Right ventricle myocardium inferior (tissue), 1 donor: ENCODE measurements around the gene LRRC8E. TPM values are rescaled to one million over a fixed set of nuclear protein-coding genes. Genes with fewer than 3 reads are reported as not detected.
"Not testable (repeated sequence)": the region's sequence is repeated elsewhere in the genome, so short reads cannot be mapped to it uniquely, and the experiment has no call there.

Source experiments
- ATAC-seq: fragments of 200-7000 bp; cut with Tn5 transposase; one replicate; pipeline ENCODE4 v1.9.1; 2020; ENCODE audit warnings: mild to moderate bottlenecking, moderate library complexity
- DNase-seq: peaks from one replicate; pipeline ENCODE4 v3.0.0; 2021; ENCODE audit errors: missing footprints
- intact Hi-C: fragments of 100-400 bp; cut with DNase I; formaldehyde crosslinking; loops from one replicate; pipeline ENCODE4 v1.11.0; 2022
- total RNA-seq: library from RNA; stranded (reverse); fragmentation: NEBNext Ultra II Directional; extraction: Animal tissue kit (Norgen Biotek cat#: 25700); gene quantifications from one replicate; pipeline ENCODE4 v1.2.1, GENCODE V29; 2021
- donor health status: DM: no; HTN: yes; CAD: no; lungs with severe emphysema.

LRRC8E gene
- total RNA-seq, 1 donor from 2014 or later = 2.5 TPM

GRCh38 chr19:7911508-7912143 is 23.3 kb downstream of the LRRC8E start:
- DNase-seq = no peak
- intact Hi-C loops = no loop called here
- ATAC-seq = no peak

- no peak for DNase-seq
- intact Hi-C loops = no loop called here
- ATAC-seq = no peak
Observed at GRCh38 chr19:7912144-7912696, 23.9 kb downstream of the LRRC8E start.

GRCh38 chr19:7912697-7913564 is 24.6 kb downstream of the LRRC8E start:
- no peak for DNase-seq
- intact Hi-C loops = no loop called here

GRCh38 chr19:7913652-7914051 is 25.3 kb downstream of the LRRC8E start:
- DNase-seq (no peak), ATAC-seq (no peak)
- intact Hi-C loops = no loop called here

More at GRCh38 chr19:7912697-7913564, 24.6 kb downstream of the LRRC8E start:
- ATAC-seq = no peak

GRCh38 chr19:7914099-7914498 is 25.8 kb downstream of the LRRC8E start:
- no peak for DNase-seq
- ATAC-seq = no peak
- intact Hi-C loops = no loop called here

- intact Hi-C loops = no loop called here
- DNase-seq (no peak), ATAC-seq (no peak)
Observed at GRCh38 chr19:7914598-7915045, 26.3 kb downstream of the LRRC8E start, which contains the start of gene TGFBR3L. Gene TGFBR3L (plus strand): TSS chr19:7914830.

GRCh38 chr19:7915250-7916102 is 27.2 kb downstream of the LRRC8E start:
- no peak for DNase-seq
- intact Hi-C loops = no loop called here

GRCh38 chr19:7916103-7916954 is 28.0 kb downstream of the LRRC8E start:
- DNase-seq (no peak), ATAC-seq (no peak)
- intact Hi-C loops = no loop called here

More at GRCh38 chr19:7915250-7916102, 27.2 kb downstream of the LRRC8E start:
- no peak for ATAC-seq

GRCh38 chr19:7916955-7917266 is 28.6 kb downstream of the LRRC8E start:
- ATAC-seq (no peak), DNase-seq (no peak)
- intact Hi-C loops = no loop called here

GRCh38 chr19:7917267-7918061 is 29.2 kb downstream of the LRRC8E start:
- DNase-seq (no peak), ATAC-seq (no peak)
- intact Hi-C loops = no loop called here

GRCh38 chr19:7918062-7918614 is 29.8 kb downstream of the LRRC8E start:
- intact Hi-C loops, DNase-seq, ATAC-seq: not testable (repeated sequence)

GRCh38 chr19:7918615-7919421 is 30.5 kb downstream of the LRRC8E start:
- intact Hi-C loops = no loop called here
- ATAC-seq (no peak), DNase-seq (no peak)

- DNase-seq (peak; percentile 99), ATAC-seq (peak; percentile 72)
- intact Hi-C loops = loop anchor here (1.0 to 2.0 kb wide), 3 partner anchors 17 to 594 kb away; partner anchors contain the start of genes MAP2K7, TIMM44 and ZNF414
Observed at GRCh38 chr19:7919610-7920518, 31.6 kb downstream of the LRRC8E start, which contains the start of gene SNAPC2. Gene SNAPC2 (plus strand): TSS chr19:7920338. CDS start chr19:7920367, 29 bp downstream.

- DNase-seq (peak; percentile 100), ATAC-seq (peak; percentile 89)
- intact Hi-C loops = loop anchor here (1.0 to 2.0 kb wide), 3 partner anchors 17 to 594 kb away; partner anchors contain the start of genes MAP2K7, TIMM44 and ZNF414
Observed at GRCh38 chr19:7920519-7921301, 32.4 kb downstream of the LRRC8E start.
